Cardiac fibroblast (primary cell): ENCODE measurements around the gene DNAAF5.

Experiments
- DNase-seq, 2 donors: peaks; one replicate each; pipeline versions ENCODE4 v3.0.0 to v3.0.0-alpha.2; 2010; ENCODE audit warnings: low read depth in 2 of 2
- H3K4me3 ChIP-seq, 2 donors: replicated peaks in 1 of 2; 1 replicate in 1 of 2; 2 replicates in 1 of 2; pipeline ENCODE4 v1.5.1; 2011; ENCODE audit warnings: low read depth in 2 of 2, low read length in 2 of 2, mild to moderate bottlenecking in 2 of 2, moderate library complexity in 1 of 2
- CTCF ChIP-seq: IDR thresholded peaks from one replicate; pipeline ENCODE4 v1.5.1; 2011; ENCODE audit warnings: low read depth, mild to moderate bottlenecking, low read length, inconsistent platforms

DNAAF5 gene

DNA sequence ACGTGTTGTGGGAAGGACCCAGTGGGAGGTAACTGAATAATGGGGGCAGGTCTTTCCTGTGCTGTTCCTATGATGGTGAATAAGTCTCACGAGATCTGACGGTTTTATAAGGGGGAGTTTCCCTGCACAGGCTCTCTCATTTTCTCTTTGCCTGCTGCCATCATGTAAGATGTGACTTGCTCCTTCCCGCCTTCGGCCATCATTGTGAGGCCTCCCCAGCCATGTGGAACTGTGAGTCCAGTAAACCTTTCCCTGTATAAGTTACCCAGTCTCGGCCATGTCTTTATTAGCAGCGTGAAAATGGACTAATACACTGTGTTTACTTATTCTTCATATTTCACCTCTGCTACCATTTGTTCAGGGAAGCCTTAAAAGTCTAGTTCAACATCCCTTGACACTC, 2.2 kb upstream of the DNAAF5 start:
- H3K4me3 ChIP-seq = no peak overlapping the region
- no peak for TF ChIP-seq CTCF
- DNase-seq = no peak

DNA sequence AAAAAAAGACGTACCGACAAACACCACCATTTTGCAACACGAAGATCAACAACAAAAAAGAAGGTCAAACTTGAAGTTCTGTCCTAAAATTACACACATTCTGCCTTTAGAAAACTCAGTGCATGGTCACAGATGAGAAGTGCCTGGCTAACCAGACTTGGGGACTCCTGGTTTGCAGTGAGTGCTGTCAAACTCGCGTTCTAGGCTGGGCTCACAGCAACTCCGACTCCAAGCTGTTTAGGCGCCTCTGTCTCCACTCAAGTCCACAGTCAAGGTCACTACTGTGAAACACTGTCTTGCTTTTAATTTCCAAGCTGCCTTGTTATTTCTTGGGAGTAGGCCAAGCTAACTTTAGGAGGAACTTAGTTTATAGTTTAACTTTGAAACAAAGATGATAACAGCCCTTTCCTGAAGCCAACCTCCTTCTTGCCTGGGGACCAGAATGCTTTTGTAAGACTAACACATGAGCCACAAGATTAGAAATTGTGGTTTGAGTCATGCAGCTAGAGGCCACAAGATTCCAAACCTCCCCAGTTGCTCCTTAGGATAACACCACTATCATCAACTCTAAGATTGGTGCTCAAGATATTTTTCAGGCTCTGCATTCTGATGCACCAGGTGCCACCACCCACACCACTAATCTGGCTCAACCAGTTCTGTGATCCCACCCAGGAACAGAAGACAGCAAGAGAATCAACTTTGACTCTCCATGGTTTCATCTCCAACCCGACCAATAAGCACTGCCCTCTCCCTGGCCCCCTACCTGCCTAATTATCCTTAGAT, 1.1 kb upstream of the DNAAF5 start:
- no peak for TF ChIP-seq CTCF
- H3K4me3 ChIP-seq = no peak overlapping the region
- peak; percentile 48 to 53 for DNase-seq

DNA sequence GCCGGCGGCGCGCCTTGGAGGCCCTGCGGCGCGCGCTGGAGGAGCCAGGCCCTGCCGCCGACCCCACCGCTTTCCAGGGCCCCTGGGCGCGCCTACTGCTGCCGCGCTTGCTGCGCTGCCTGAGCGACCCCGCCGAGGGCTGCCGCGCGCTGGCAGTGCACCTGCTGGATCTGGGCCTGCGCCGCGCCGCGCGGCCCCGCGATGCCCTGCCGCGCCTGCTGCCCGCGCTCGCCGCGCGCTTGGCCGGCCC, 280 bp downstream of the DNAAF5 start:
- TF ChIP-seq CTCF = no peak
- DNase-seq = no peak
- H3K4me3 ChIP-seq = peak overlapping the region; percentile 54 to 61

GRCh38 chr7:727104-727805, 756 bp downstream of the DNAAF5 start, which contains the start of gene PRKAR1B:
TSS of gene PRKAR1B (minus strand) at chr7:727281. CDS start at chr7:711505, 15,776 bp downstream.
- TF ChIP-seq CTCF = no peak
- no peak for DNase-seq
- peak within 1 kb of the TSS; percentile 54 to 61 for H3K4me3 ChIP-seq

DNA sequence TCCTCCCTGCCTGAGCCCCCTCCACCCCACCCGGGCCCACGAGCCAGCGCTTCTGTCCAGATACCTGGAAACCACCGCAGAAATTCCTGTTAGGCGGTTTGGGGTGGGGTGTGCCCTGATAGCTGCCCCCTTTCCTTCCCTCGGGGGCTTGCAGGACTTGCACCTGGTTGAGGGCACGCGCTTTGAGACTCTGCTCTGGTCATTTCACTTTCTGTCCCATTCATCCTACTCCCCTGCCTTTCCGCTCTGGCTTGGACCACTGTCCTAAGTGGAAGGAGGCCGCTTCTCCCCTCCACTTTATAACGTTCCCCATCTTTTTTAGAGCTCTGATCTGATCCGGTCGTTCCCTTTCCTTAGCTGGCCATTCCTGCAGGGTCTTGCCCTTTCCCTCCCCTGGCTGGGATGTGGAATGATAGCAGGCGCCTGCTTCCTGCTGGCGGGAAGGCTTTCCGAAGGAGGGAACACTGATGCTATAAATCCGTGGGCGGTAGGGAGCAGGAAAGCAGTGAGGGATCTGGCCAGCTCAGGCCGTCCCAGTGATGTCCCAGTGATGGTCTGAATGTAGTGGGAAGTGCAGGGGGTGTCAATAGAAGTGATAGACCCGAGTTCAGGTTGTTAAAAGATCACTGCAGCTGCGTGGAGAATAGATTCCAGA, 1.4 kb downstream of the DNAAF5 start:
- peak in 1 of 2 donors; percentile 34 for DNase-seq
- no peak for TF ChIP-seq CTCF
- peak overlapping the region; percentile 54 to 61 for H3K4me3 ChIP-seq

DNA sequence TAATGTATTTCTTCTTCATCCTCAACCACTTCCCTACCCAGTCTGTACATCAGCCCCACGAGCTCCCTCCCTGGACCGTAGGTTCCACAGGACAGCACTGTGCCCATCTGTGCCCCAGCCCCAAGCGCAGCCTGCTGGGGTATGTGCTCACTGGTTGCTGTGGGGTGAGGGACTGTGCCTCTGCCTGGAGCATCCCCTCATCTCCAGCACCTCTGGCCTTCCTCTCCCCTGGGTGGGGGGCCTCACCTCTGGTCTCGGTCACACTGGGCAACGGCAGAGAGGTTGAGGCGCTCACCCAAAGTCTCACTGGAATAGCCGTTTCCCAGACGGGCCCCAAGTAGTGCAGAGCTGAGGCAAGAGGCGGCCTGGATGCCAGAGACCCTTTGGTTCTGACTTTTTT, 2.1 kb downstream of the DNAAF5 start:
- DNase-seq = no peak
- TF ChIP-seq CTCF = no peak
- no peak overlapping the region for H3K4me3 ChIP-seq
